CD14-positive monocyte (primary cell): ENCODE data around the gene AURKAIP1. TPM values are rescaled to one million over a fixed set of nuclear protein-coding genes. Genes with fewer than 3 reads are reported as not detected.
A peak's percentile ranks its signal among the peaks of the same experiment; 100 is the strongest.
"Not testable (repeated sequence)": the region's sequence is repeated elsewhere in the genome, so short reads cannot be mapped to it uniquely, and the experiment has no call there.

Source experiments
- DNase-seq, 3 donors: peaks; one replicate each; pipeline ENCODE4 v3.0.0-alpha.2; 2011 to 2022
- H2AFZ ChIP-seq: 2 replicates; pipeline ENCODE4 v1.6.0; 2012; ENCODE audit warnings: mild to moderate bottlenecking, low read depth, low read length, inconsistent platforms; ENCODE audit not compliant: insufficient read depth, poor library complexity, severe bottlenecking
- H3K27ac ChIP-seq, 2 donors: 1 replicate in 1 of 2; 2 replicates in 1 of 2; pipeline ENCODE4 v1.5.1; 2012 to 2013; ENCODE audit warnings: low read length in 2 of 2, control low read depth in 1 of 2, inconsistent platforms in 1 of 2, low read depth in 1 of 2, mild to moderate bottlenecking in 1 of 2
- H3K27me3 ChIP-seq, 2 donors: one replicate each; pipeline versions ENCODE4 v1.6.0 to v1.6.1; 2011 to 2013; ENCODE audit warnings: low read length in 2 of 2; ENCODE audit not compliant: control insufficient read depth in 2 of 2, insufficient read depth in 2 of 2
- H3K36me3 ChIP-seq, 2 donors: replicated peaks in 1 of 2; 1 replicate in 1 of 2; 2 replicates in 1 of 2; pipeline versions ENCODE4 v1.5.1 to v1.6.1; 2012 to 2013; ENCODE audit warnings: low read length in 2 of 2, control low read depth in 1 of 2, inconsistent platforms in 1 of 2, mild to moderate bottlenecking in 1 of 2; ENCODE audit not compliant: insufficient read depth in 2 of 2, control insufficient read depth in 1 of 2
- H3K4me1 ChIP-seq, 2 donors: 1 replicate in 1 of 2; 2 replicates in 1 of 2; pipeline versions ENCODE4 v1.5.1 to v1.6.1; 2012 to 2013; ENCODE audit warnings: low read length in 2 of 2, control low read depth in 1 of 2, inconsistent platforms in 1 of 2, mild to moderate bottlenecking in 1 of 2, moderate library complexity in 1 of 2; ENCODE audit not compliant: insufficient read depth in 2 of 2, control insufficient read depth in 1 of 2
- H3K4me2 ChIP-seq: replicated peaks from 2 replicates; pipeline ENCODE3; 2012; ENCODE audit warnings: low read length, moderate library complexity, mild to moderate bottlenecking; ENCODE audit not compliant: poor library complexity, severe bottlenecking; ENCODE audit errors: extremely low read depth
- H3K4me3 ChIP-seq, 3 experiments: fragments of 200-600 bp in 1 of 3; sonication (generic) in 1 of 3; replicated peaks in 1 of 3; 1 replicate in 2 of 3; 2 replicates in 1 of 3; pipeline ENCODE4 v1.5.1; 2011 to 2013; ENCODE audit warnings: low read length in 3 of 3, mild to moderate bottlenecking in 3 of 3, control low read depth in 2 of 3, low read depth in 2 of 3, inconsistent platforms in 1 of 3, moderate library complexity in 1 of 3
- H3K79me2 ChIP-seq: 2 replicates; pipeline ENCODE4 v1.6.0; 2012; ENCODE audit warnings: mild to moderate bottlenecking, control low read depth, inconsistent platforms, low read length, moderate library complexity; ENCODE audit not compliant: insufficient read depth
- H3K9ac ChIP-seq: 2 replicates; pipeline ENCODE4 v1.6.0; 2017; ENCODE audit warnings: low read length, mild to moderate bottlenecking; ENCODE audit not compliant: insufficient read depth, poor library complexity, severe bottlenecking
- H3K9me3 ChIP-seq, 2 donors: replicated peaks in 1 of 2; 1 replicate in 1 of 2; 2 replicates in 1 of 2; pipeline versions ENCODE4 v1.5.1 to v1.6.1; 2012 to 2013; ENCODE audit warnings: low read length in 2 of 2, control low read depth in 1 of 2; ENCODE audit not compliant: control insufficient read depth in 1 of 2, insufficient read depth in 1 of 2
- H4K20me1 ChIP-seq: 2 replicates; pipeline ENCODE4 v1.6.0; 2012; ENCODE audit warnings: mild to moderate bottlenecking, low read length, control low read depth, moderate library complexity; ENCODE audit not compliant: insufficient read depth
- H3K27ac Mint-ChIP-seq, 7 donors: one replicate each; pipeline ENCODE4 v1.8.0; 2020; ENCODE audit warnings: mild to moderate bottlenecking in 7 of 7, mixed read lengths in 7 of 7, moderate library complexity in 6 of 7, inconsistent platforms in 2 of 7
- H3K27me3 Mint-ChIP-seq, 3 donors: one replicate each; pipeline ENCODE4 v1.8.0; 2021 to 2022; ENCODE audit warnings: low read depth in 3 of 3, mild to moderate bottlenecking in 3 of 3, mixed read lengths in 3 of 3, moderate library complexity in 3 of 3, inconsistent platforms in 1 of 3
- H3K36me3 Mint-ChIP-seq, 2 donors: one replicate each; pipeline ENCODE4 v1.8.0; 2020; ENCODE audit warnings: mixed read lengths in 2 of 2, inconsistent platforms in 1 of 2, mild to moderate bottlenecking in 1 of 2
- H3K4me1 Mint-ChIP-seq: one replicate; pipeline ENCODE4 v1.8.0; 2020; ENCODE audit warnings: mild to moderate bottlenecking, mixed read lengths
- H3K4me3 Mint-ChIP-seq, 2 donors: one replicate each; pipeline ENCODE4 v1.8.0; 2020; ENCODE audit warnings: mild to moderate bottlenecking in 2 of 2, mixed read lengths in 2 of 2, moderate library complexity in 1 of 2
- H3K9me3 Mint-ChIP-seq, 7 donors: one replicate each; pipeline ENCODE4 v1.8.0; 2020 to 2022; ENCODE audit warnings: mixed read lengths in 7 of 7, mild to moderate bottlenecking in 6 of 7, moderate library complexity in 6 of 7, inconsistent platforms in 2 of 7
- WGBS: methylation state at CpG from one replicate; pipeline ENCODE4 v1.1.5; 2013; ENCODE audit warnings: missing lambda C conversion rate; ENCODE audit not compliant: insufficient coverage; 5-methylcytosine and 5-hydroxymethylcytosine counted together
- intact Hi-C, 2 donors: fragments of 100-400 bp; cut with micrococcal nuclease; formaldehyde crosslinking; loops; one replicate each; pipeline versions ENCODE4 v1.15.0 to v1.15.1; 2023
- polyA plus RNA-seq, 3 donors: library from polyadenylated mRNA; depleted of rRNA in 1 of 3; unstranded in 2 of 3; stranded (reverse) in 1 of 3; fragments of 300-500 nt in 2 of 3; fragments of >200 nt in 1 of 3; fragmentation: Illumina TruSeq in 2 of 3; gene quantifications; 1 replicate in 2 of 3; 2 replicates in 1 of 3; pipeline ENCODE4 v1.2.3, GENCODE V29; 2012 to 2021
- TF ChIP-seq, protein P1 (sequence below): fragments of 200-600 bp; IDR thresholded peaks from one replicate; pipeline ENCODE4 v1.8.0; 2022; ENCODE audit warnings: antibody characterized with exemption, mild to moderate bottlenecking

AURKAIP1 gene
- polyA plus RNA-seq, 3 donors, result 59.1 to 160 (median 134) TPM

DNA sequence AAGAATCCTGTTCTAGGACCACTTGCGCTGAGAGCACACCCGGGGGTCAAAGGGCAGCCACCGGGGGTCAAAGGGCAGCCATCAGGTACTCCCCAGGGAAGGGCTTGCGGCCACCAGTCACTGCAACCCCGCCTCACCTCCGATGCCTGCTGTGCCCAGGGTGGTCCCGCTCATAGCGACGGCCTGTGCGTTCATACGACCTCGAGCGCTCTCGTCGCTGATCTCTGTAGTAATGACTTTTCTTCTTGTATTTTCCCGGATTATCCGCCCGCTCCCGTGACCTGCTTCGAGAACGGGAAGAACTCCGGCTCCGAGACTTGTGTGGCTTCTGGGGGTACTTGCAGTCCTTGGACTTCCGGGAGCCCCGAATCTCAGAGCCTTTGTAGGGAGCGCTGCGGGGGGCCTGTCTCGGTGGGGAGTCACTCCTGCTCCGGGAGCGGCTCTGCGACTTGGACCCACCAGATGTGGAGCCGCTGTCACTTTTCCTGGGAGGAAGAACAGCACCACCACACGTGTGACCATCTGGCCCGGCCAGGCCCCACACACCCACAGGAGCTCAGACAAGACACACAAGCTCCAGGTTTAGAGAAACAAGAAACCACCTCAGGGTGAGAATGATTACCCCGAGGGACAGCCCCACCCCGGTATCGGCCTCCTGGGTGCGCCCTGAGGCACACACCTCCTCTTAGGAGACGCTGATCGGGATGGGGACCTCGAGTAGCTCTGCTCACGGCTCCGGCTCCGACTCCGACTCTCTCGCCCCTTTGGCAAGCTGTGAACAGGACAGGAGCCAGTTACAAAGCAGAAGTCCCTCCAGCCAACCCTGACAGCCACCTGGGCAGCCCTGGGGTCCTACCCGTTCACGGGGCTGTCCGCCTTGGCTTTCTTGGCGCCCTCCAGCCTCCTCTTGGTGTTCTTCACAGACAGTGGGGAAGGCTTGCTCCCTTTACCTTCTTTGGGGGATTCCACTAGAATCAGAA, 12.4 kb upstream of the AURKAIP1 start:
- Mint-ChIP-seq H3K9me3 (peaks cover 0 to 7% (median 5%) of the 10 kb centered on the region in 7 donors), H3K36me3 (peaks cover 60 to 69% of the 10 kb centered on the region in 2 donors), H3K27ac (peak overlapping the region in 2 of 7 donors; percentile 15 to 72), H3K4me1 (peaks cover 6% of the 10 kb centered on the region), H3K4me3 (no peak overlapping the region), H3K27me3 (peaks cover 0 to 3% (median 0%) of the 10 kb centered on the region in 3 donors)
- Histone ChIP-seq H4K20me1 (peaks cover 52% of the 10 kb centered on the region), H2AFZ (no peak overlapping the region), H3K4me2 (no peak overlapping the region), H3K79me2 (peaks cover 8% of the 10 kb centered on the region), H3K4me1 (peaks cover 0 to 6% of the 10 kb centered on the region in 2 donors), H3K9me3 (no peaks in the 10 kb centered on the region), H3K36me3 (peaks cover 68 to 71% of the 10 kb centered on the region in 2 donors), H3K27ac (no peak overlapping the region), H3K4me3 (no peak overlapping the region), H3K9ac (no peak overlapping the region), H3K27me3 (no peaks in the 10 kb centered on the region)
- intact Hi-C loops, result no loop called here
- DNase-seq, result no peak
- TF ChIP-seq, protein P1, sequence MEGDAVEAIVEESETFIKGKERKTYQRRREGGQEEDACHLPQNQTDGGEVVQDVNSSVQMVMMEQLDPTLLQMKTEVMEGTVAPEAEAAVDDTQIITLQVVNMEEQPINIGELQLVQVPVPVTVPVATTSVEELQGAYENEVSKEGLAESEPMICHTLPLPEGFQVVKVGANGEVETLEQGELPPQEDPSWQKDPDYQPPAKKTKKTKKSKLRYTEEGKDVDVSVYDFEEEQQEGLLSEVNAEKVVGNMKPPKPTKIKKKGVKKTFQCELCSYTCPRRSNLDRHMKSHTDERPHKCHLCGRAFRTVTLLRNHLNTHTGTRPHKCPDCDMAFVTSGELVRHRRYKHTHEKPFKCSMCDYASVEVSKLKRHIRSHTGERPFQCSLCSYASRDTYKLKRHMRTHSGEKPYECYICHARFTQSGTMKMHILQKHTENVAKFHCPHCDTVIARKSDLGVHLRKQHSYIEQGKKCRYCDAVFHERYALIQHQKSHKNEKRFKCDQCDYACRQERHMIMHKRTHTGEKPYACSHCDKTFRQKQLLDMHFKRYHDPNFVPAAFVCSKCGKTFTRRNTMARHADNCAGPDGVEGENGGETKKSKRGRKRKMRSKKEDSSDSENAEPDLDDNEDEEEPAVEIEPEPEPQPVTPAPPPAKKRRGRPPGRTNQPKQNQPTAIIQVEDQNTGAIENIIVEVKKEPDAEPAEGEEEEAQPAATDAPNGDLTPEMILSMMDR, result no peak
- WGBS, result over 99% methylated on average over 46 of the region's 50 CpGs

DNA sequence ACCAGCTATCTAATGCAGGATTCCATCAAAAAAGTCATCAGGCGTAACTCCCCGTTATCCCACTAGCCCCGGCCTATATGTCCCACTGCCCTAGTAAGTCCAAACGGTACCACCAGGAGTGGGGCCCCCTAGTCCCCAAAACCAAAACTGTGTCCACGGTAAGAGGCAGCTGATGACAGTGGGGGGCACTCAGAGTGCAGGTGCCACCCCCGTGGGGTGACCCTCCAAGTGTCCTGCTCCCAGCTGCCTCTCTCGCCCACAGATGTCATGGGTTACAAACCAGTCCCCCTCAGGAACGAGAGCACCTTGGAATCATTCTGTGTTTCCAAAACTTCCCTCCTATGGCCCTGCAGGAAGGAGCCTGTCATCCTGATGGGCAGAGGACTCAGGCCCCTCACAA, 10.9 kb upstream of the AURKAIP1 start:
- H3K27ac Mint-ChIP-seq, result no peak overlapping the region
- peaks cover 10% of the 10 kb centered on the region for H3K79me2 ChIP-seq
- no peak for DNase-seq
- TF ChIP-seq, protein P1, result no peak
- no peaks in the 10 kb centered on the region for H3K9me3 ChIP-seq
- H3K4me3 ChIP-seq, result no peak overlapping the region
- H3K36me3 ChIP-seq, result peaks cover 57 to 67% of the 10 kb centered on the region in 2 donors
- no peak overlapping the region for H3K4me3 Mint-ChIP-seq
- no peak overlapping the region for H3K27ac ChIP-seq
- no peak overlapping the region for H2AFZ ChIP-seq
- H3K27me3 Mint-ChIP-seq, result peaks cover 0 to 3% (median 0%) of the 10 kb centered on the region in 3 donors
- intact Hi-C loops, result no loop called here
- WGBS, result 96% methylated on average over 6 of the region's 8 CpGs
- H3K9me3 Mint-ChIP-seq, result peaks cover 0 to 7% (median 4%) of the 10 kb centered on the region in 7 donors
- peaks cover 54 to 66% of the 10 kb centered on the region in 2 donors for H3K36me3 Mint-ChIP-seq
- H3K9ac ChIP-seq, result no peak overlapping the region
- H3K4me1 Mint-ChIP-seq, result peaks cover 6% of the 10 kb centered on the region
- H3K4me2 ChIP-seq, result no peak overlapping the region
- H3K4me1 ChIP-seq, result peaks cover 0 to 6% of the 10 kb centered on the region in 2 donors
- H3K27me3 ChIP-seq, result no peaks in the 10 kb centered on the region
- peaks cover 38% of the 10 kb centered on the region for H4K20me1 ChIP-seq

DNA sequence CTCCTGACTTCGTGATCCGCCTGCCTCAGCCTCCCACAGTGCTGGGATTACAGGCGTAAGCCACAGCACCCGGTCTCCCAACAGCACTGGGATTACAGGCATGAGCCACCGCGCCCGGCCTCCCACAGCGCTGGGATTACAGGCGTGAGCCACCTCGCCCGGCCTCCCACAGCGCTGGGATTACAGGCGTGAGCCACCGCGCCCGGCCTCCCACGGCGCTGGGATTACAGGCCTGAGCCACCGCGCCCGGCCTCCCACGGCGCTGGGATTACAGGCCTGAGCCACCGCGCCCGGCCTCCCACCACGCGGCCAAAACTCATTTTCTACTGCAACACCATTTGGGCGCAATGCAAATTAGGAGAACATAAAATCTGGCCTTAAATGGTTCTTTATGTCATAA, 10.3 kb upstream of the AURKAIP1 start:
- H3K4me3 Mint-ChIP-seq, H3K27me3 Mint-ChIP-seq, H3K79me2 ChIP-seq, H3K9ac ChIP-seq, H3K4me1 Mint-ChIP-seq, H3K27me3 ChIP-seq, intact Hi-C loops, DNase-seq, H3K9me3 ChIP-seq, H2AFZ ChIP-seq, H3K4me2 ChIP-seq, H3K4me1 ChIP-seq, H3K4me3 ChIP-seq, H3K27ac ChIP-seq, H3K27ac Mint-ChIP-seq, H3K9me3 Mint-ChIP-seq: not testable (repeated sequence)
- H3K36me3 ChIP-seq, result peaks cover 51 to 63% of the 10 kb centered on the region in 2 donors
- peaks cover 32% of the 10 kb centered on the region for H4K20me1 ChIP-seq
- 94% methylated on average over 23 of the region's 29 CpGs for WGBS
- H3K36me3 Mint-ChIP-seq, result peaks cover 48 to 60% of the 10 kb centered on the region in 2 donors
